Muscle layer of duodenum (tissue), 2 donors: ENCODE measurements around the gene HLA-DQB1.

Source experiments
- H3K27ac ChIP-seq: one replicate; pipeline ENCODE4 v1.7.0; 2013; ENCODE audit warnings: mild to moderate bottlenecking, low read length
- H3K27me3 ChIP-seq: one replicate; pipeline ENCODE4 v1.7.0; 2013; ENCODE audit warnings: low read depth, mild to moderate bottlenecking, control low read depth, low read length
- H3K36me3 ChIP-seq, 2 donors: one replicate each; pipeline ENCODE4 v1.7.0; 2013; ENCODE audit warnings: low read length in 2 of 2, control low read depth in 1 of 2, mild to moderate bottlenecking in 1 of 2; ENCODE audit not compliant: insufficient read depth in 2 of 2, control insufficient read depth in 1 of 2
- H3K4me1 ChIP-seq, 2 donors: one replicate each; pipeline ENCODE4 v1.7.0; 2013; ENCODE audit warnings: low read length in 2 of 2, mild to moderate bottlenecking in 2 of 2, control low read depth in 1 of 2, moderate library complexity in 1 of 2; ENCODE audit not compliant: insufficient read depth in 2 of 2, control insufficient read depth in 1 of 2
- H3K4me3 ChIP-seq, 2 donors: one replicate each; pipeline ENCODE4 v1.7.0; 2013; ENCODE audit warnings: low read length in 2 of 2, low read depth in 1 of 2, mild to moderate bottlenecking in 1 of 2
- H3K9me3 ChIP-seq, 2 donors: one replicate each; pipeline ENCODE4 v1.7.0; 2013; ENCODE audit warnings: low read length in 2 of 2, control low read depth in 1 of 2, mild to moderate bottlenecking in 1 of 2; ENCODE audit not compliant: control insufficient read depth in 1 of 2
- donor health status: healthy.

HLA-DQB1 gene

DNA sequence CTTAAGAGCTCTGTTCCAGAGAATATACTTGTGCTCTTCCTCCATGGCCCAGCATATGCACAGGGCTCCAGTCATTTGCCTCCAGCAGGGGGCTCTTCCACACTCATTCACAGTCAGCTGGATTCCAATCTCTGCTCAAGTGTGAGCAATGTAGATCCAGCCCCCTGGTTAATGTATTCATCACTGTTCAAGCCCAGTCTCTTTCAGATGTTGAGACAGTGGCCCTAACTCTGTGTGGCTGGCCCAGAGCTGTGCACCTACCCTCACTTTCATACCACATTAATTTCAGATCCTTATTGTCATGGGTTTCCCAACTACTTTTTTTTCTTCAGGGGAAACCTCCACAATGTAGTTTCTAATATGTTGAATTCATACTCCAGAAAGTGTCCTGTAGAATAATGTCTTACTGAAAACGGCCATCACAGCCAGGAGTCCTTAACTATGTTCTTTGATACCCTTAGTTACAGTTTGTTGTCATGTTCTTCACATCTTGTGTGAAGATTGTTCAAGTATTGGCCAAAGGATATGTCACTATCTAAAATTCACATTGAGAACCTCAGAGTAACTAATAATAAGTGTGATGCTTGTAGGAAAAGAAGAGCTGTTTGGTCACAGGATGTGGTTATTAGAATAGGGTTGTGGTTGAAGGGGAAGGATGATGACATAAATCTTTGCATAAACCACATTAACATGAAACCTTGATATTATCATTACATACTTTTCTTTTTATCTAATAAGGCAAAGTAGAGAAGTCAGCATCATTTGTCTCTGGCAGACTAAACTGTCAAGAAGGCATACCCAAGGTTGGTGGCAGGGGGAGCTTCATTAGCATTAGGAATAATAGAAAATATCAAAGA, 43.7 kb downstream of the HLA-DQB1 start:
- H3K27ac ChIP-seq, result no peak overlapping the region
- H3K4me3 ChIP-seq, result no peak overlapping the region
- no peaks in the 10 kb centered on the region for H3K27me3 ChIP-seq
- no peaks in the 10 kb centered on the region for H3K9me3 ChIP-seq
- H3K4me1 ChIP-seq, result no peaks in the 10 kb centered on the region
- H3K36me3 ChIP-seq, result no peaks in the 10 kb centered on the region

DNA sequence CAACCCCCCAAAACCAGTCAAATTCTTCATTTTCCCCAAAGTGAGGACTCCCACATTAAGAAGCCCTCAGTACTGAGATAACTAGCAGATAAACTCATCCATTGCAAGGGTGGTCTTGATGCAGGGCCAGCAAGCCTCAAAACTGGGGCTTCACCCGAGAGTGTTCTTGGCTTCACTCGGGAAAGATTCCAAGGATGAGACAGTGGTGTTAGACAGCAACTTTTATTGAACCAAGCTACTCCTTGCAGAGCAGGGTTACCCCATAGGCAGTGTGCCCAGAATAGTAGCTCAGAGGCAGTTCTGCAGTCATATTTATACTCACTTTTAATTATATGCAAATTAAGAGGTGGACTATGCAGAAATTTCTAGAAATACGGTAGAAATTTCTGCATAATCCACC, 45.1 kb downstream of the HLA-DQB1 start:
- no peaks in the 10 kb centered on the region for H3K9me3 ChIP-seq
- no peaks in the 10 kb centered on the region for H3K27me3 ChIP-seq
- H3K4me1 ChIP-seq, result no peaks in the 10 kb centered on the region
- no peak overlapping the region for H3K4me3 ChIP-seq
- no peak overlapping the region for H3K27ac ChIP-seq
- H3K36me3 ChIP-seq, result no peaks in the 10 kb centered on the region

DNA sequence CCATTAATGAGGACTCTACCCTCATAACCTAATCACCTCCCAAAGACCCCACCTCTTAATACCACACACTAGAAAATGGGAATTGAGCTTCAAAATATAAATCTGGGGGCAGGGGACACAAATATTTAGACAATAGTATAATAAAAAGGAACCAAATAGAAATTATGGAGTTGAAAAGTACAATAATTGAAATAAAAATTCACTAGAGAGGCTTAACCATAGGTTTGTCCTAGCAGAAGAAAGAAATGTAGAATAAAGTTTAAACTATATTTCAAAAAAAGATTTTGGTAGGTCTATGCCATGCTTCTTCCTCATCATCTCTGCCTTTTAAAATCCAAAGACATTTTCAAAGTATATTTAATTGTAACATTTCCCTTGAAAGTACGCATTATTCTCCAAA, 48.7 kb downstream of the HLA-DQB1 start:
- Histone ChIP-seq H3K4me1 (no peaks in the 10 kb centered on the region), H3K9me3 (no peaks in the 10 kb centered on the region), H3K4me3 (no peak overlapping the region), H3K27ac (no peak overlapping the region), H3K36me3 (no peaks in the 10 kb centered on the region), H3K27me3 (no peaks in the 10 kb centered on the region)

DNA sequence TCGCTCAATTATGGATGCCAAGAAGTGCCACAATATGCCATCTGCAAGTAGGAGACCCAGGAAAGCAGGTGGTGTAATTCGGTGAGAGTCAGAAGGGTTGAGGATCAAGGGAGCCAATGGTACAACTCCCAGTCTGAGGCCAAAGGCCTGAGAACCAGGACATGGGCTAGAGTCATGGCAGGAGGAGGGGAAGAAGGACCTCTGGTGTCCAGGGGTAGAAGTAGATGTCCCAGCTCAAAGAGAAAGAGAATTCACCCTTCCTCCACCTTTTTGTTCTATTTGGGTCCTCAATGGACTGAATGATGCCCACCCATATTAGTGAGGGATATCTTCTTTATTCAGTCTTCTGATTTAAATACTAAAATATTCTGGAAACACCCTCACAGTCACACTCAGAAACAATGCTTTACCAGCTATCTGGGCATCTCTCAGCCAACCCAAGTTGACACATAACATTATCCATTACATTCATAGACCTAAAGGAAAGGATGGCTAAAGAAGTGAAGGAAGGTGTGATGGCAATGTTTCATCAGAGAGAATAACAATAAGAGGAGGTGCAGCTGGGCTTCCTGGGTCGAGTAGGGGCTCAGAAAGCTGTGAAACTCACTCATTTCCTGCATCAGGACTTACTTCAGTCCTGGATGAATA, 50.4 kb downstream of the HLA-DQB1 start:
- Histone ChIP-seq H3K27me3 (no peaks in the 10 kb centered on the region), H3K4me3 (no peak overlapping the region), H3K36me3 (no peaks in the 10 kb centered on the region), H3K27ac (no peak overlapping the region), H3K4me1 (no peaks in the 10 kb centered on the region), H3K9me3 (no peaks in the 10 kb centered on the region)

DNA sequence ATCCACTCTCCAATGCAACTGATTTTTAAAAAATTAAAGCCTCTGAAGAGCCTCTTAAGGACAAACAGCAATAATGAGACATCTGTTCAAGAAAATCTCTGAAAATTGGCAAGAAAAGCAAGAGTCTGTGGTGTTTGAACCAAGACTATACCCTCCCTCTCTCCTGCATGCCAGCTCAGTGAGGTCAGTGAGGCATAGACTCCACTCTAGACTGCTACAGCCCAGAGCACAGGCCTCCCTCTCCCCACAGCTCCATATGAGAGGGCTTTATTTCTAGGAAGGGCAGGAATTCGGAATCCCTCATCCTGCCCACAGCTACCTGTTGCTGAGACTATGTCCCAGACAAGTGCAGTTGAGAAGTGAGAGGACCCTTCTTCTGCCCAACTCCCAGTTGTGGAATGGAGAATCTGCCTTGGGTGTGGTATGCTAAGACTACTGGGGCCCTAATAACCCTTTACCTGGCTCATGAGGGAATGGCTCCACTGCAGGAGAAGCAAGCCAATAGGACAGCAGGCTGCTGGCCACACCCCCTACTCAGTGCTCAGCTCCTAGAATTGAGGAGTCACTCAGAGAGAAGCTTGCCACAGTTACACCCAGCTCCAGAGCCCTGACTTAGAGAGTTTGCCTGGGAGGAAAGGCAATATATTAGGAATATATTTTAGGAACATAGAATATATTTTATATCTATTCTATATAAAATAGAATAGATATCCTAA, 51.9 kb downstream of the HLA-DQB1 start:
- H3K9me3 ChIP-seq, result no peaks in the 10 kb centered on the region
- no peak overlapping the region for H3K27ac ChIP-seq

DNA sequence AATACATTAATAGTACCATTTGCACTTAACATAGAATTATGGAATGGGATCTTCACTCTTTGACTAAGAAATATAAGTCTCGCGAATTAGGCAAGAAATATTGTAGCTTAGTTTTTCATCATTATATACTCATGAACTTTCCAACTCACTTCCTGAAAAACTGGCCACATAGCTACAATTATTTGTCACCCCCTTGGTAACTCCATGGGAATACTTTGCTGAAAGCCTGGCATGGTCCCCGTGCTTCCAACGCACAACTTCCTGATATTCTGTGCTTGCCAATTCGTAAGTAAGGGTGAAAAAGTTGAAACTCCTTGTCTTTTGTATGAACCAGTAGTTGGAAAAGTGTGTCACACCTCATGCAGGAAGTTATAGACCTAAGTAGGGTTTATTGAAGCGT, 53.0 kb downstream of the HLA-DQB1 start:
- H3K4me3 ChIP-seq, result no peak overlapping the region
- no peak overlapping the region for H3K27ac ChIP-seq
- H3K27me3 ChIP-seq, result no peaks in the 10 kb centered on the region

More for the DNA sequence above, 51.9 kb downstream of the HLA-DQB1 start:
- no peaks in the 10 kb centered on the region for H3K4me1 ChIP-seq
- H3K36me3 ChIP-seq, result no peaks in the 10 kb centered on the region
- no peak overlapping the region for H3K4me3 ChIP-seq
- H3K27me3 ChIP-seq, result no peaks in the 10 kb centered on the region

DNA sequence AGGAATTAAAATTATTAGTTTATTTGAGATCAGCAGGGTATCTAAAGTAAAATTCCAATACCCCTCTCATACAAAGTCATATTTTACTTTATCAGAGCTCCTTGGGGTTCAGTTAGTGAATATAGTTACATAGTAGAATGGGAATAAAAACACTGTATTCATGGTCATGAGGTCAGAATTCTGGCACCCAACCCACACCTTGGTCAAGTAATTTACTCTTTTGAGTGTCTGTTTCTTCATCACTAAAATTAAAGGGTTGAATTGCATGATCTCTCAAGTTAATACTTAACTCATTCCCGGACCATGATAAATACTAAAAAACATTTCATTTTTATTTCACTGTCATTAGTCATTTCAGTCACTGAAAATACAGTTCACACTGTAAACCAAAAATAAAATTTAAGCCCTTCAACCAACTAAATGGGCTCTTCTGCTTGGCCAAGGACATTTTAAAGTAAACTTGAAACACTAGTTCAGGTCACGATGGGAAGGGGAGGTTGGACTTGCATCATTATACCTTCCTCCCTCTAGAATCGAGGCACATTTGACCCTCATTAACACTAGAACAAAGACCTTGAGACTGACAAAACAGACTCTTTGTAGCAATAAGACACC, 55.7 kb downstream of the HLA-DQB1 start:
- Histone ChIP-seq H3K4me3 (no peak overlapping the region), H3K36me3 (no peaks in the 10 kb centered on the region), H3K27me3 (no peaks in the 10 kb centered on the region), H3K27ac (no peak overlapping the region), H3K4me1 (no peaks in the 10 kb centered on the region), H3K9me3 (no peaks in the 10 kb centered on the region)

More for the DNA sequence above, 53.0 kb downstream of the HLA-DQB1 start:
- no peaks in the 10 kb centered on the region for H3K36me3 ChIP-seq
- no peaks in the 10 kb centered on the region for H3K4me1 ChIP-seq
- H3K9me3 ChIP-seq, result no peaks in the 10 kb centered on the region

DNA sequence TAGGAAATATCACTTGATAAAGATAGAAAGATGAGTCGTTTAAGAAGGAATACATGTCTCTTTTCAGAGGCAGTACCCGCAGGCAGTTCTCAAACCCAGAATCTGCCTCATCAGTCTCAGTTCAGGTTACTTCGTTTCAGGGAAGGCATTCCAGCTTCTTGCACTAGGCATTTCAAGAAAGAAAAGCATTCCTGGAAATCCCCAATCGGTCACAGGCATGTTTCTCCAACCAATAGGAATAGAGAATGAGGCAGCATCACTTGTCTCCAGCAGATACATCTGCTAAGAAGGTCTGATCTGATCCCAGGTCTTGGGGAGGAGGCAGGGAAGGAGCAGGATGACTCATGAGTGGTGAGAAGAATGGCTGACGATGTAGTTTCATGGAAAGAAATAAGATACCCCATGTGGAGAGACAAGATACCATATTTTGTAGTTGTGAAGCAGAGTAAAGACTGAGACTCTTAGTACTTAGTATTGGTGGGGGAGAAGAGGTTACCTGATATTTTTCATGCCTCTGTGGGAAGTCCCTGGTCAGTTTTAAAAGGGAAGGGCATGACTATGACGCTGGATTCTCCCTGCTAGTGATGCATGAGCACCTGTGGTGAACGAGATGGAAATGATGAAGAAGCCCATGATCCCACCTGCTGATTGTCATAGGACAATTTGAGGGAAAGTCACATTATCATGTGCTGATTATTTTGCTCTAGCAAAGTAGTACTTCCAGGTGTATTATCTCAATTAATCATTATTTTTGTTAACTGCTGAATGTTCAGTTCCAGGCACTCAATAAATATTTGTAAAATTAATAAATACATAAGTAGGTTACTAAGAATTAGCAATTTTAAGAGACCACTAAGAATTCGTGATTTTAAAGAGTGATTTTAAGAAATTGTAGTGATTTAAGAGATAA, 56.5 kb downstream of the HLA-DQB1 start:
- no peaks in the 10 kb centered on the region for H3K27me3 ChIP-seq
- H3K36me3 ChIP-seq, result no peaks in the 10 kb centered on the region
- no peaks in the 10 kb centered on the region for H3K9me3 ChIP-seq
- H3K4me3 ChIP-seq, result no peak overlapping the region
- H3K27ac ChIP-seq, result peak overlapping the region; percentile 80
- no peaks in the 10 kb centered on the region for H3K4me1 ChIP-seq
